GM18867 (cell line): ENCODE data around the gene MXRA7.
A peak's percentile ranks its signal among the peaks of the same experiment; 100 is the strongest.
"Not testable (repeated sequence)": the region's sequence is repeated elsewhere in the genome, so short reads cannot be mapped to it uniquely, and the experiment has no call there.

Experiments
- ATAC-seq: cut with Tn5 transposase; IDR thresholded peaks from one replicate; pipeline ENCODE4 v1.9.1; 2021; ENCODE audit warnings: mild to moderate bottlenecking, moderate library complexity; ENCODE audit not compliant: unreplicated experiment

The MXRA7 gene

GRCh38 chr17:76736349-76737081, 25.8 kb upstream of the MXRA7 start:
- ATAC-seq, result peak; percentile 18

DNA sequence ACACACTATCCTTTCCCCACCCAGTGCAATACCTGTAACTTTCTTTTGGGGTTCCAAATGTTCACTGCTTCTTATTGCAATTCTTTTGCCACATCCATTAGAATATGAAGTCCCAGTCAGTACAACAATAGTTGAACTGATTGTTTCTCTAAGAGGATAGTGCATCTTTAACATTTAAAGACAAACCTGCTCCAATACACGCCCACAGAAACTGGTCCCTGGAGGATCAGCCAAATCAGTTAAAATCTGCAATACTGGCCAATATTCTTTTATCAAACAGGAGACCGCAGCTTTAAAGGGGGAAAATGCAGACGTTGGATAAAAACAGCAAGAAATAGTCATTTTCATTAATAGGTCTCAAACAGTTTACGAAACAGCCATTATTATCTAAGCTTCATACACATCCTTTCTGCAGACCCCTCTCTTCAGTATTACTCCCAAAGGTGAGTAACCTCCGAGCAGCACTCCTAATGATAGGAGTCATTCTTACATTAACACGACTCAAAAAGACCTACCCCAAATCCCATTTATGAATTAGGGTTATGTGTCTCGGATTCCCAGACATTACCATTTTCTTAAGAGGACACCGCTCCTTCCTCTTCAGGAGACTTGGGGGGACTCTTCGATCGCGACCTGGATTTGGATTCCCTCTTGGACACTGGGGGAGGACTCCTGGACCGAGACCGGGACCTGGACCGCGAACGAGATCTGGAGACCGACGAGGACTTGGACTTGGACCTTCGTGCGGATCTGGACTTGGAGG, 25.0 kb upstream of the MXRA7 start:
- ATAC-seq, result no peak

DNA sequence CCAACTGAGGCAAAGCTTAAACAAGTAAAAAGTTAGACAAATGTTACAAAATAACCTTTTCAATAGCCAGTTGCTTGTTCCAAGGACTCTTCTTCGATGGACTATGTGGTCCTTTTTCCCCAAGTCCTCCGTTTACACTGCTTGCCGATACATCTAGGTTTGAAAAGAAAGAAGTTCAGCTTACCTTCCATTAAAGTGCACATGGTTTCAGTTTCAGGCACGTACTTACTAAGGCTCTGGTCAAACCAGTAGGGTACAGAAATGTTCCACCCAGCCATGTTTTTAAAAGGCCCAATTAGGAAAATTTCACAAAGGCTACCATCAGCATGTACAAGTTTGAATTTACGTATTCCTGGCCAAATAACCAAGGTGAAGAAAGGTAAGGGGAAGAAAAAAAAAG, 24.2 kb upstream of the MXRA7 start:
- no peak for ATAC-seq

GRCh38 chr17:76734080-76734840, 23.5 kb upstream of the MXRA7 start:
- ATAC-seq, result no peak

DNA sequence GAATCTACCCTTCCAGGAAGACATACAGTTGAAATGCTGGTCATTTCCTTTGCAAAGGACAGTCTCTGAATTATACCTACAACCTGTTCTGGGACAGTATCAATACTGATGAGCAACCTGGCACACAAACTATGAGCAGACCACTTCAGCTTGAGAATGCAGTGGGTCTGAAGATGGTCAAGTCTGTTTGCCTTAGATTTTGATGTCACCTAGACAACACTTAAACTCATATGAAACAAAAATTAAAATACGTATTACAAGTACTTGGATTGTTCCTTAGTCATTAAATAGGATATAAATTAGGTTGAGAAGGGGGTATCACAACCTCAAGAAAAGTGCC, 22.8 kb upstream of the MXRA7 start:
- ATAC-seq, result no peak

- no peak for ATAC-seq
Measured at GRCh38 chr17:76732734-76733617, 22.2 kb upstream of the MXRA7 start.

- ATAC-seq, result not testable (repeated sequence)
Measured at GRCh38 chr17:76731800-76732733, 21.3 kb upstream of the MXRA7 start.

DNA sequence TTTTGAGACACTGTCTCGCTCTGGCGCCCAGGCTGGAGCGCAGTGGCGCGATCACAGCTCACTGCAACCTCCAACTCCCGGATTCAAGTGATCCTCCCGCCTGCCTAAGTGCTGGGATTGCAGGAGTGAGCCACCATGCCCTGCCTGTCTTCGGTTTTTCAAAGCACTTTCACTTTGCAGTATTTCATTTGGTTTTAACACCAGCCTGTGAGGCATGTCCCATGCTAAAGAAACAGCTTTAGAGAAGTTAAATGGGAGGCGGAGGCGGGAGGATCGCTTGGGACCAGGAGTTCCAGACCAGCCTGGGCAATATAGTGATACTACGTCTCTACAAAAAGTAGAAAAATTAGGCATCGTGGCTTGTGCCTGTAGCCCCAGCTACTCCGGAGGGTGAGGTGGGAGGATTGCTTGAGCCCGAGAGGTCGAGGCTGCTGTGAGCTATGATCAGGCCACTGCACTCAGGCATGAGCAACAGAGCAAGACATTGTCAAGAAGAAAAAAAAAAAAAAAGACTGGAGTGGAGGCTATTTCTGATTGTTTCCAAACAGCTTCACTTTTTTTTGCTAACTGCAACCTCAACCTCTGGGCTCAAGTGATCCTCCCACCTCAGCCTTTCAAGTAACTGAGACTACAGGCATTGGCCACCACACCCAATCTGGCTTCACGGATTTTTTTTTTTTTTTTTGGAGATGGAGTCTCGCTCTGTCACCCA, 17.1 kb upstream of the MXRA7 start:
- ATAC-seq, result no peak

DNA sequence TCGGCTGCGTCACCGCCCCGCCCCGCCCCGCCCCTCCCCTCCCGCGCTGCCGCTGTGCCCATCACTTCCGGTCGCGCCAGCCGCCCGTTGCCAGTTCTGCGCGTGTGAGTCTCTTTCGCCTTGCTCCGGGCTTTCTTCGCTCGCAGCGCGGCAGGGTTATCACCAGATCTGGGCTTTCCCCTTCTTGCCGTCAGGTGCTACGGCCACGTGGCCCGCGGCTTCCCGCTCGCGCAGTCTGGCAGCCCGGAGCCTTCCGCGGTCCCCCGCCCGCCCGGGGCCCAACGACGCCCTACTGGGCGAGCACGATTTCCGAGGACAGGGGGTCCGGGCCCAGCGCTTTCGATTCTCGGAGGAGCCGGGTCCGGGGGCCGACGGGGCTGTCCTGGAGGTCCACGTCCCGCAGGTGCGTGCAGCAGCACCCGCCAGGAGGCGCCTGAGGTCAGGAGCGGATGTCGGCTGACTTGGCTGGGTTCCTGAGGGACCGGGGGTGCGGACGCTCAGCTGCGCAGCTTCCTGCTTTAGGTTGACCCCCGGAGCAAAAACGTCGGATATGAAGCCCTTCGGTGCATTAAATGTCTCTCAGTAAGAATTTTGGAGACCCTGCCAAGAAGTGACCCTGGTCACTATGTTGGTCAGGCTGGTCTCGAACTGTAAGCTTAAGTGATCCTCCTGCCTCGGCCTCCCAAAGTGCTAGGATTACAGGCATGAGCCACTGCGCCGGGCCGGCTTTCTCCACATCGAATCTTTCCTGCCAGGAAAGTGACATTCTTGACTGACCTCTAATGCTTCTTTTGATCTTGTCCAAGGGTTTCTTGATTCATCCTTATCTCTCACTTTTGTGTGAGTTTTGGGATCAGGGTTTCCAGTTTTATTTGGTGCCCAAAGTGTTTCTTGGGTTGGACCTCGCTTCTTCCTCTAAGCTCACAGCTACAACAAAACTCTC, 16.3 kb upstream of the MXRA7 start, which contains the start of gene METTL23:
Gene METTL23 (plus strand): TSS at position 64 of the 943 bp plus-strand sequence. CDS start 2,872 bp downstream, outside the sequence.
- ATAC-seq, result peak; percentile 47

- ATAC-seq, result peak; percentile 70
Measured at GRCh38 chr17:76726231-76726775, 15.5 kb upstream of the MXRA7 start, which contains the start of gene JMJD6. JMJD6 (minus strand) TSS chr17:76726606; CDS start chr17:76726475, 131 bp downstream.

DNA sequence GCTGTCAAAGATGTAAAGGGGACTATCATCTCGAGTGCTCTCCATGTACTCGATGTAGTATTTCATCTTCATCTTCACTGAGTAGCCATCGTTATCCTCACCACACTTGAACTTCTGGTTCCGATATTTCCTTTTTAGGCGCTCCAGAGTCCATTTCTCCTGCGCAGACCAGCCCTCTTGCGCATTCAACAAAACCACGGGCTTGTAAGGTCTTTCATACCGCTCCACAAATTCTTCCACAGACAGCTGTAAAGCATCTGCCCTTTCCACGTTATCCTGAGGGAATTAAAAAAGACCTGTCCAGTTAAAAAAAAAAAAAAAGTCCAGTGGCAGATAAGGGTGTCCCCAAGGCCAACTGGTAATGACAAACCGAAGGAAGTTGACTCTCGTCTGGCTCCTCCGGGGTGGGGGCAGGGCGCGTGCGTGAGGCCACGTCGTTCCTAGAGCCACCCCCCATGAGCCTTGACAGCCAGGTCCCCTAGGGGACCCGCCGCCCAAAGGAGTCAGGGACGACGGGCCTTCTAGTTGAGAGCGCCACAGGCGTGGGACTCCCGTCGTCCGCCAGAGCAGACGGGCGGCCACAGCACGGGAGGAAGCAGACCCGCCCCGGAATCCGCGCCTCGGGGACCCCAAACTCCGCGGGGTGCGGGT, 14.9 kb upstream of the MXRA7 start:
- peak; percentile 23 for ATAC-seq

GRCh38 chr17:76723812-76724211, 13.0 kb upstream of the MXRA7 start:
- ATAC-seq, result no peak

GRCh38 chr17:76722977-76723376, 12.2 kb upstream of the MXRA7 start:
- not testable (repeated sequence) for ATAC-seq

DNA sequence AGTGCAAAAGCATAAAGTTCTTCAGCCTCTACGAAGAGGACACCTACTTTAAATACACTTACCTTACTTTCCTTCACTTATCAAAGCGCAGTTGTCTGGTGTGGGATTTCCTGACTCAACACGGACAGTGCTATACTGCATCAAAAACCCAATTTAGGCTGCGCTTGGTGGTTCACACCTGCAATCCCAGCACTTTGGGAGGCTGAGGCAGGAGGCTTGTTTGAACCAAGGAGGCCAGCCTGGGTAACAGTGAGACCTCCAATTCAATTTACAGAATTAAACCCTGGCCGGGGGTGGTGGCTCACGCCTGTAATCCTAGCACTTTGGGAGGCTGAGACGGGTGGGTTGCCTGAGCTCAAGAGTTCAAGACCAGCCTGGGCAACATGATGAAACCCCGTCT, 11.5 kb upstream of the MXRA7 start:
- no peak for ATAC-seq

- ATAC-seq, result no peak
Measured at GRCh38 chr17:76721463-76721862, 10.7 kb upstream of the MXRA7 start.

GRCh38 chr17:76720941-76721340, 10.2 kb upstream of the MXRA7 start:
- no peak for ATAC-seq

DNA sequence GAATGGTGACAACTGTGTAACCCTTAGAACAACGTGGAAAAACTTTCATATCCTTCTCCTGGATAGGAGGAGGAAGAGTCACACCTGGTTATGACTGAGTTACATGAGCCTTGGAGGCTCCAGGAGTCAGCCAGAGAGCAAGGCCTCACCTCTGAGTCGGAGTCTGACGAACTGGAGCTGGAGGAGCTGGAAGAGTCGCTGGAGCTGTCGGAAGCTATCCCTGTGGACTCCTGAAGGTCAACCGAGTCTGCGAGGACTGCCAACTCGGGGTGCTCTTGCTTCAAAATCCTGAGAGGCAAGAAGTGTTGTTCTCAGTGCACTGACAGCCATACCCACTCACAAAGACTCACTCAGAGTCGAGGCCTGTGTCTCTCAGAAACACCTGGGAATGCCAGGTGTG, 9.4 kb upstream of the MXRA7 start:
- ATAC-seq, result no peak
